Suprapubic skin (tissue), 4 donors: ENCODE data around the gene SPRY4. TPM values are rescaled to one million over a fixed set of nuclear protein-coding genes. Genes with fewer than 3 reads are reported as not detected.

ENCODE experiments used
- DNase-seq, 2 donors: peaks; one replicate each; pipeline ENCODE4 v3.0.0-alpha.2; 2019; ENCODE audit warnings: low spot score in 2 of 2
- H3K27ac ChIP-seq: fragments of 200-600 bp; sonication (generic); one replicate; pipeline ENCODE4 v1.5.1; 2019
- H3K27me3 ChIP-seq: fragments of 200-600 bp; sonication (generic); one replicate; pipeline ENCODE4 v1.5.1; 2019
- H3K36me3 ChIP-seq: fragments of 200-600 bp; sonication (generic); one replicate; pipeline ENCODE4 v1.5.1; 2019
- H3K4me1 ChIP-seq: fragments of 200-600 bp; sonication (generic); one replicate; pipeline ENCODE4 v1.5.1; 2019
- H3K4me3 ChIP-seq: fragments of 200-600 bp; sonication (generic); one replicate; pipeline ENCODE4 v1.5.1; 2019; ENCODE audit warnings: mild to moderate bottlenecking
- H3K9me3 ChIP-seq: fragments of 200-600 bp; sonication (generic); one replicate; pipeline ENCODE4 v1.5.1; 2019
- EP300 ChIP-seq: sonication (generic); formaldehyde crosslinking; IDR thresholded peaks from one replicate; pipeline ENCODE4 v1.6.1; 2017; ENCODE audit warnings: antibody characterized with exemption
- POLR2A ChIP-seq, 2 donors: fragments of 450-650 bp; IDR thresholded peaks; one replicate each; pipeline ENCODE4 v1.6.1; 2017; ENCODE audit warnings: antibody characterized with exemption in 2 of 2, mild to moderate bottlenecking in 2 of 2, moderate library complexity in 2 of 2
- POLR2AphosphoS5 ChIP-seq, 3 donors: sonication (generic); formaldehyde crosslinking; IDR thresholded peaks; one replicate each; pipeline ENCODE4 v1.6.1; 2017; ENCODE audit warnings: antibody characterized with exemption in 3 of 3
- WGBS: methylation state at CpG from one replicate; pipeline ENCODE4 v1.1.5; 2018; 5-methylcytosine and 5-hydroxymethylcytosine counted together
- total RNA-seq, 4 donors: library from RNA; depleted of rRNA; stranded (reverse); fragments of >200 nt; gene quantifications; one replicate each; pipeline ENCODE4 v1.1.0, GENCODE V29; 2016
- TF ChIP-seq, protein P1 (sequence below), 2 donors: fragments of 200-600 bp in 1 of 2; fragments of 450-650 bp in 1 of 2; sonication (generic) in 1 of 2; IDR thresholded peaks; one replicate each; pipeline ENCODE4 v1.5.1; 2016 to 2019; ENCODE audit warnings: antibody characterized with exemption in 2 of 2, mild to moderate bottlenecking in 1 of 2, moderate library complexity in 1 of 2

SPRY4 gene
- total RNA-seq, 4 donors from 2014 or later: 4.2 to 7.9 (median 4.9) TPM

DNA sequence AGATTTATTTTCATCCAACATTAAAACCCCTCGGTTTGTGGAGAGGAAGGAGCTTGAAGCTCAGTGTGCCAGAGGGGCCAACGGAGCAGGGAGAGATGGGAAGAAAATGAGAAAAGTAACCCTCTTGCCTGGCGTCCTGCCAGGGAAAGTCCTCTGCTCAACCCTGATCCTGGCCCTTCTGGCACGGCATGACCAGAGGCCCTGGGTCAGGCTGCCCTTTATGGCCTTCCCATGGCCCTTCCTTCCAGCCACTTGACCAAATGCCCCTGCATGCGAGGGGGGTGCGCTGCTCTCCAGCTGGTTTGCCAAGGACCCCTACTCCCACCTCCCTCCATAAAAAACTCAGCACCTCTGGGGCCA is 43.8 kb downstream of the SPRY4 start:
- no peaks in the 10 kb centered on the region for H3K9me3 ChIP-seq
- no peaks in the 10 kb centered on the region for H3K36me3 ChIP-seq
- no peak overlapping the region for H3K4me3 ChIP-seq
- H3K4me1 ChIP-seq: peaks cover 14% of the 10 kb centered on the region
- H3K27me3 ChIP-seq: no peaks in the 10 kb centered on the region
- no peak overlapping the region for H3K27ac ChIP-seq
- no peak for DNase-seq
- TF ChIP-seq, protein P1, sequence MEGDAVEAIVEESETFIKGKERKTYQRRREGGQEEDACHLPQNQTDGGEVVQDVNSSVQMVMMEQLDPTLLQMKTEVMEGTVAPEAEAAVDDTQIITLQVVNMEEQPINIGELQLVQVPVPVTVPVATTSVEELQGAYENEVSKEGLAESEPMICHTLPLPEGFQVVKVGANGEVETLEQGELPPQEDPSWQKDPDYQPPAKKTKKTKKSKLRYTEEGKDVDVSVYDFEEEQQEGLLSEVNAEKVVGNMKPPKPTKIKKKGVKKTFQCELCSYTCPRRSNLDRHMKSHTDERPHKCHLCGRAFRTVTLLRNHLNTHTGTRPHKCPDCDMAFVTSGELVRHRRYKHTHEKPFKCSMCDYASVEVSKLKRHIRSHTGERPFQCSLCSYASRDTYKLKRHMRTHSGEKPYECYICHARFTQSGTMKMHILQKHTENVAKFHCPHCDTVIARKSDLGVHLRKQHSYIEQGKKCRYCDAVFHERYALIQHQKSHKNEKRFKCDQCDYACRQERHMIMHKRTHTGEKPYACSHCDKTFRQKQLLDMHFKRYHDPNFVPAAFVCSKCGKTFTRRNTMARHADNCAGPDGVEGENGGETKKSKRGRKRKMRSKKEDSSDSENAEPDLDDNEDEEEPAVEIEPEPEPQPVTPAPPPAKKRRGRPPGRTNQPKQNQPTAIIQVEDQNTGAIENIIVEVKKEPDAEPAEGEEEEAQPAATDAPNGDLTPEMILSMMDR (IDR thresholded peaks at IDR 0.05): no peak
- TF ChIP-seq POLR2A (IDR thresholded peaks at IDR 0.05) (no peak), POLR2AphosphoS5 (IDR thresholded peaks at IDR 0.05) (no peak), EP300 (no peak)
- 73% methylated on average over 6 of the region's 6 CpGs for WGBS

DNA sequence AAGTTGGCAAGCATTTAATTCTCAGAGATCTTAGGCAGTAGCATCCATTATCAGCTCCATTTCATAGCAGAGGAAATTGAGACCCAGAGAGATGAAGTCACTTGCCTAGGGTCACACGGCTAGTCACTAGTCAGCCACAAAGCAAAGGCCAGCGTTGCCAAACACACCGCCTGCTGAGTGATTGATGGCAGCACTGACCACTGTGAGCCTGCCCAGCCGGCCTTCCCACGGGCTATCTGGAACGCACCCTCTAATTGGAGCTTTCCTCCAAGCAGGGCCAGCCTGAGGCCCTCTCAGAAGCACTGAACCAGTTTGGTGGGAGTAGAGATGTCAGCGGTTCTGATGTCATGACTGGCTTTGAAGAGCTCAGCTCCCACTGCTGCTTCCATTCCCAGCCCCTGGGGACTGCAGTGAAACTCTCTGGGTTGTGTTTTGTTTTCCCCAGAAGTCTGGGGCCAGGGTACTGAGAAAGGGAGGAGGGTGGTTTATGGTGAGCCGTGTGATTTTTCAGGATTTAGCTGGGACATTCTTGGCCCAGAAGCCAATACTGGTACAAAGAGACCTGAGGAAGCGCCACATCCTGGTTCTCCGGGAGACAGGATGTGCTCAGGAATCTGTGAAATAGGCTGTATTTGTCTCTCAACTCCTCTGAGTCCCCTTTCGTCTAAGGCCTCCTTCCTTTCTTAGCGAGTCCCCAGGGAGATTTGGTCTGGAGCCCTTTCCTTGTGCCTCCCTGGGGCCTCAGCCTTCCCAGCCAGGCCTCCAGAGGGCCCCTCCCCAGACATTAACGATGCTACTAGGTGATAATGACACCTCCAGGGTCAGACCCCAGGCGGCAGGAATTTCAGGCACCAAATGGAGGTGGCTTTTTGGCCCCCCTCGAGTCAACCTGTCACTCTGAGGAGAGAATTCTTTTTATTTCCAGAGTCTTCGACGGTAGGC is 44.5 kb downstream of the SPRY4 start:
- no peak overlapping the region for H3K4me3 ChIP-seq
- no peak for DNase-seq
- H3K27ac ChIP-seq: peak overlapping the region; percentile 33
- 70% methylated on average over 17 of the region's 17 CpGs for WGBS
- TF ChIP-seq, protein P1 (IDR thresholded peaks at IDR 0.05): no peak
- TF ChIP-seq POLR2A (IDR thresholded peaks at IDR 0.05): no peak
- no peak for TF ChIP-seq POLR2AphosphoS5 (IDR thresholded peaks at IDR 0.05)
- TF ChIP-seq EP300: no peak
- H3K27me3 ChIP-seq: no peaks in the 10 kb centered on the region
- H3K9me3 ChIP-seq: no peaks in the 10 kb centered on the region
- H3K36me3 ChIP-seq: no peaks in the 10 kb centered on the region
- H3K4me1 ChIP-seq: peaks cover 14% of the 10 kb centered on the region

DNA sequence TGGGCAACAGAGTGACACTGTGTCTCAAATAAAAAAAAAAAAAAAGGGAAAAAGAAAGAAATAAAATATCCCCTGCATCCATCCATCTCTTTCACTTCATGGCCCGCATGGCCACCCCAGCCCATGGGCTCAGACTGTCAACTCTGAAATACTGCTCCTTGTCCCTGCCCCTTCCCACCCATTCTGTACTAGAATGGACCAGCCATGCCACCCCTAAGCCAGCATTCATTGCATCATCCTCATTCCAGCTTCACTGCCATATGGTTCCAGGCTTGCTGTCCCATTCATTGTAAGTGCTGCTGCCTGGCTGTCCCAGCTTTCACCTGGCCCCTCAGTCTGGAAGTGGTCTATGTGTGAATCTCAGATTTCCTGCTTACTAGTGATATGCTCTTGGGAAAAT is 46.2 kb downstream of the SPRY4 start:
- Histone ChIP-seq H3K4me3 (no peak overlapping the region), H3K4me1 (peaks cover 14% of the 10 kb centered on the region), H3K27ac (no peak overlapping the region), H3K36me3 (no peaks in the 10 kb centered on the region), H3K9me3 (no peaks in the 10 kb centered on the region), H3K27me3 (no peaks in the 10 kb centered on the region)
- 95% methylated on average over 1 of the region's 1 CpG for WGBS
- TF ChIP-seq EP300 (no peak), POLR2A (IDR thresholded peaks at IDR 0.05) (no peak), POLR2AphosphoS5 (IDR thresholded peaks at IDR 0.05) (no peak)
- TF ChIP-seq, protein P1 (IDR thresholded peaks at IDR 0.05): no peak
- DNase-seq: no peak

DNA sequence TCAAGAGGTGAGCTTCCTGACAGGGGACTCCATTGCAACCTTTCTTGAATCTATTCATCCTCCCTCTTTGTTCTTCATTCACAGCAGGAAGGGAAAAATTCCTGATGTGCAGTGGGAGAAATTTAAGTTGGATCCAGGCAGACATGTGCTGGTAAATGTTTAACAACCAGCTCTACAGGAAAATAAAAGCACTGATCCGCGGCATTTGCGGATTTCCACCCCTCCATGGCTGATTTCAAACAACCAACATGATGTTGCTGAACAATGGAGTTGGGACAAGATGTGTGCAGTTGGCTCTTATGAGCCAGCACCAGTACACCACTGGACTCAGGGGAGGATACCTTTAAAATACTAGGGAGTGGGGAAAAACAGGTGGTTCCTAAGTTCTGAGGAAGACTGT is 47.0 kb downstream of the SPRY4 start:
- 95% methylated on average over 3 of the region's 3 CpGs for WGBS
- no peak for DNase-seq
- Histone ChIP-seq H3K4me1 (peaks cover 14% of the 10 kb centered on the region), H3K9me3 (no peaks in the 10 kb centered on the region), H3K27ac (no peak overlapping the region), H3K27me3 (no peaks in the 10 kb centered on the region), H3K36me3 (no peaks in the 10 kb centered on the region), H3K4me3 (no peak overlapping the region)
- TF ChIP-seq EP300 (no peak), POLR2AphosphoS5 (IDR thresholded peaks at IDR 0.05) (no peak), POLR2A (IDR thresholded peaks at IDR 0.05) (no peak)
- TF ChIP-seq, protein P1 (IDR thresholded peaks at IDR 0.05): no peak

DNA sequence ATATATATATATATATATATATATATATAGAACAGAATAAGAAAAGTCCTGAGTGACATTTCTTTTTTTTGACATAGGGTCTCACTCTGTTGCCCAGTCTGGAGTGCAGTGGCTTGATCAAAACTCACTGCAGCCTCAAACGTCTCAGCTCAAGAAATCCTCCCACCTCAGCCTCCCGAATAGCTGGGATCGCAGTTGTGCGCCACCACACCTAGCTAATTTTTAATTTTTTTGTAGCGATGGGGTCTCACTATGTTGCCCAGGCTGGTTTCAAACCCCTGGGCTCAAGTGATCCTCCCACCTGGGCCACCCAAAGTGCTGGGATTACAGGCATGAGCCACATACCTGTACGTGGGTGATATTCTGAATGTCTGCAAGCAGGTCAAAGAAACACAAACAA is 48.3 kb downstream of the SPRY4 start:
- DNase-seq: no peak
- peaks cover 11% of the 10 kb centered on the region for H3K4me1 ChIP-seq
- no peaks in the 10 kb centered on the region for H3K36me3 ChIP-seq
- 73% methylated on average over 6 of the region's 6 CpGs for WGBS
- H3K27ac ChIP-seq: no peak overlapping the region
- H3K4me3 ChIP-seq: no peak overlapping the region
- TF ChIP-seq, protein P1 (IDR thresholded peaks at IDR 0.05): no peak
- TF ChIP-seq POLR2AphosphoS5 (IDR thresholded peaks at IDR 0.05) (no peak), EP300 (no peak), POLR2A (IDR thresholded peaks at IDR 0.05) (no peak)
- no peaks in the 10 kb centered on the region for H3K9me3 ChIP-seq
- H3K27me3 ChIP-seq: no peaks in the 10 kb centered on the region
